PC-3 (cell line): Measurements from ENCODE around the gene HSD17B3. TPM values are rescaled to one million over a fixed set of nuclear protein-coding genes. Genes with fewer than 3 reads are reported as not detected.
A peak's percentile ranks its signal among the peaks of the same experiment; 100 is the strongest.

Experiments used
- ATAC-seq: fragments of 200-7000 bp; cut with Tn5 transposase; 2 replicates; pipeline ENCODE4 v1.9.1; 2020; ENCODE audit warnings: mild to moderate bottlenecking, moderate library complexity
- BruUV-seq: library from RNA; stranded (reverse); fragments of 400-500 nt; replicated peaks from 2 replicates; lab custom pipeline; 2021; lab: Mats Ljungman, UMichigan
- CTCF ChIA-PET: fragments of 300-600 bp; sonication (Branson Sonifier 250); formaldehyde crosslinking; loops from one replicate; lab custom pipeline; 2022; ENCODE audit warnings: antibody characterized with exemption; lab: Charles Lee
- POLR2A ChIA-PET: fragments of 300-600 bp; sonication (Branson Sonifier 250); formaldehyde crosslinking; loops from one replicate; lab custom pipeline; 2022; ENCODE audit warnings: antibody characterized with exemption; ENCODE audit not compliant: unreplicated experiment; lab: Charles Lee
- DNase-seq: peaks from one replicate; pipeline ENCODE4 v3.0.0-alpha.2; 2015
- H2AFZ ChIP-seq: fragments of 300-600 bp; sonication (generic); 2 replicates; pipeline ENCODE4 v1.6.0; 2016; ENCODE audit warnings: antibody characterized with exemption, low read length
- H3F3A ChIP-seq: fragments of 300-600 bp; sonication (generic); one replicate; pipeline ENCODE4 v1.6.0; 2017; ENCODE audit warnings: antibody characterized with exemption, low read length, control low read depth, mild to moderate bottlenecking; ENCODE audit not compliant: unreplicated experiment
- H3K27ac ChIP-seq: fragments of 300-600 bp; sonication (generic); 2 replicates; pipeline ENCODE4 v1.5.1; 2016; ENCODE audit warnings: mild to moderate bottlenecking, low read length
- H3K27me3 ChIP-seq: fragments of 300-600 bp; sonication (generic); 2 replicates; pipeline ENCODE4 v1.6.1; 2016; ENCODE audit warnings: low read length, mixed read lengths
- H3K36me3 ChIP-seq: fragments of 300-600 bp; sonication (generic); 2 replicates; pipeline ENCODE4 v1.6.1; 2016; ENCODE audit warnings: low read depth, mixed run types, low read length, mixed read lengths
- H3K4me1 ChIP-seq: fragments of 300-600 bp; sonication (generic); 2 replicates; pipeline ENCODE4 v1.5.1; 2016; ENCODE audit warnings: low read length; ENCODE audit not compliant: insufficient read depth
- H3K4me2 ChIP-seq: fragments of 300-600 bp; sonication (generic); 2 replicates; pipeline ENCODE4 v1.6.0; 2016; ENCODE audit warnings: low read length
- H3K4me3 ChIP-seq: fragments of 300-600 bp; sonication (generic); 2 replicates; pipeline ENCODE4 v1.5.1; 2016; ENCODE audit warnings: mild to moderate bottlenecking, low read length, mixed read lengths
- H3K79me2 ChIP-seq: fragments of 300-600 bp; sonication (generic); 2 replicates; pipeline ENCODE4 v1.6.1; 2017; ENCODE audit warnings: low read length, mixed read lengths
- H3K9ac ChIP-seq: fragments of 300-600 bp; sonication (generic); 2 replicates; pipeline ENCODE4 v1.6.0; 2016; ENCODE audit warnings: mild to moderate bottlenecking, low read length
- H3K9me2 ChIP-seq: fragments of 300-600 bp; sonication (generic); replicated peaks from 2 replicates; pipeline ENCODE4 v1.6.1; 2016; ENCODE audit warnings: mixed run types, low read length, mixed read lengths
- H3K9me3 ChIP-seq: fragments of 300-600 bp; sonication (generic); 2 replicates; pipeline ENCODE4 v1.6.1; 2016; ENCODE audit warnings: low read length, mixed read lengths
- H4K20me1 ChIP-seq: fragments of 300-600 bp; sonication (generic); 2 replicates; pipeline ENCODE4 v1.6.1; 2016; ENCODE audit warnings: low read length, mixed read lengths
- EZH2 ChIP-seq: fragments of 300-600 bp; sonication (generic); IDR thresholded peaks from one replicate; pipeline ENCODE4 v1.6.1; 2017; ENCODE audit warnings: antibody characterized with exemption, mild to moderate bottlenecking, low read length; ENCODE audit not compliant: unreplicated experiment
- EZH2phosphoT487 ChIP-seq: fragments of 300-600 bp; sonication (generic); IDR thresholded peaks from 2 replicates; pipeline ENCODE4 v1.6.1; 2018; ENCODE audit warnings: mild to moderate bottlenecking, antibody characterized with exemption, low read length, borderline replicate concordance
- intact Hi-C: fragments of 100-400 bp; cut with micrococcal nuclease; formaldehyde crosslinking; loops from 2 replicates; pipeline ENCODE4 v1.9.0; 2023
- total RNA-seq: library from RNA; depleted of rRNA; stranded (reverse); fragments of >200 nt; gene quantifications from 2 replicates; pipeline ENCODE4 v1.2.3, GENCODE V29; 2014
- TF ChIP-seq, protein P1 (sequence below): fragments of 300-600 bp; sonication (generic); conservative IDR thresholded peaks from 2 replicates; pipeline ENCODE4 v1.5.1; 2017; ENCODE audit warnings: antibody characterized with exemption, low read depth, mild to moderate bottlenecking, low read length

HSD17B3 gene
- total RNA-seq, 1 experiment from 2014 or later, result 0.26 TPM

DNA sequence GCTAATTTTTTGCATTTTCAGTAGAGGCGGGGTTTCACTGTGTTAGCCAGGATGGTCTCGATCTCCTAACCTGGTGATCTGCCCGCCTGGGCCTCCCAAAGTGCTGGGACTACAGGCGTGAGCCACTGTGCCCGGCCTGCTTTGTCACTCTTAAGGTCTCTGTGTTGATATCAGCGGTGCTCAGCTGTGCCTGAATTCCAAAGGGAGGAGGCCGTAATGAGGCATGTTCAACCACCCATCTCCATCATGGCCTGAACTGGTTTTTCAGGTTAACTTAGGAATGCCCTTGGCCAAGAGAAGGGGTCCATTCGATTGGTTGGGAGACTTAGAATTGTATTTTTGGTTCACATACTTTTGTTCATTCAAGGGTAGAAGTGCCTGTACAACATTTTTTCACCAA lies 22.0 kb downstream of the HSD17B3 start:
- Histone ChIP-seq H3K79me2 (no peaks in the 10 kb centered on the region), H3K27ac (no peak overlapping the region), H2AFZ (no peak overlapping the region), H3K9ac (no peak overlapping the region), H3K27me3 (no peaks in the 10 kb centered on the region), H3K4me3 (no peak overlapping the region), H4K20me1 (no peaks in the 10 kb centered on the region), H3K4me1 (no peaks in the 10 kb centered on the region), H3K9me2 (no peaks in the 10 kb centered on the region), H3F3A (no peaks in the 10 kb centered on the region), H3K36me3 (no peaks in the 10 kb centered on the region), H3K4me2 (no peak overlapping the region), H3K9me3 (no peaks in the 10 kb centered on the region)
- no TSS peak for BruUV-seq
- intact Hi-C loops, result no loop called here
- DNase-seq (peak; percentile 55), ATAC-seq (no peak)
- CTCF ChIA-PET, result no interaction called here
- POLR2A ChIA-PET, result no interaction called here
- TF ChIP-seq, protein P1, sequence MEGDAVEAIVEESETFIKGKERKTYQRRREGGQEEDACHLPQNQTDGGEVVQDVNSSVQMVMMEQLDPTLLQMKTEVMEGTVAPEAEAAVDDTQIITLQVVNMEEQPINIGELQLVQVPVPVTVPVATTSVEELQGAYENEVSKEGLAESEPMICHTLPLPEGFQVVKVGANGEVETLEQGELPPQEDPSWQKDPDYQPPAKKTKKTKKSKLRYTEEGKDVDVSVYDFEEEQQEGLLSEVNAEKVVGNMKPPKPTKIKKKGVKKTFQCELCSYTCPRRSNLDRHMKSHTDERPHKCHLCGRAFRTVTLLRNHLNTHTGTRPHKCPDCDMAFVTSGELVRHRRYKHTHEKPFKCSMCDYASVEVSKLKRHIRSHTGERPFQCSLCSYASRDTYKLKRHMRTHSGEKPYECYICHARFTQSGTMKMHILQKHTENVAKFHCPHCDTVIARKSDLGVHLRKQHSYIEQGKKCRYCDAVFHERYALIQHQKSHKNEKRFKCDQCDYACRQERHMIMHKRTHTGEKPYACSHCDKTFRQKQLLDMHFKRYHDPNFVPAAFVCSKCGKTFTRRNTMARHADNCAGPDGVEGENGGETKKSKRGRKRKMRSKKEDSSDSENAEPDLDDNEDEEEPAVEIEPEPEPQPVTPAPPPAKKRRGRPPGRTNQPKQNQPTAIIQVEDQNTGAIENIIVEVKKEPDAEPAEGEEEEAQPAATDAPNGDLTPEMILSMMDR, result no peak
- no peak for TF ChIP-seq EZH2phosphoT487
- no peak for TF ChIP-seq EZH2

DNA sequence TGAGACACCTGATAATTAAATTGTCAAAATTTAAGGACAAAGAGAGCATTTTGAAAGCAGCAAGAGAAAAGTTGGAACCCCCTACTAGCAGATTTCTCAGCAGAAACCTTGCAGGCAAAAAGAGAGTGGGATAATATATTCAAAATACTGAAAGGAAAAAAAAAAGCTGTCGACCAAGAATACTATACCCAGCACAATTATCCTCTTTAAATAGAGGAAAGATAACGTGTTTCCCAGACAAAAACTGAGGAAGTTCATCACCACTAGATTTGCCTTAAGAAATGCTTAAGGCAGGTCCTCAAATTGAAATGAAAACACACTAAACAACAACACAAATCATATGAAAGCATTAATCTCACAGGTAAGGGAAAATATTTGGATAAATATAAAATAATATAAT lies 27.0 kb downstream of the HSD17B3 start:
- intact Hi-C loops, result no loop called here
- Histone ChIP-seq H4K20me1 (no peaks in the 10 kb centered on the region), H3K4me3 (no peak overlapping the region), H3K9me3 (0 out of 2 replicates have a peak, but pooled peaks cover 4% of the 10 kb centered on the region), H3K27me3 (no peaks in the 10 kb centered on the region), H3K27ac (no peak overlapping the region), H3K4me2 (no peak overlapping the region), H3K9me2 (no peaks in the 10 kb centered on the region), H3F3A (no peaks in the 10 kb centered on the region), H3K79me2 (no peaks in the 10 kb centered on the region), H2AFZ (no peak overlapping the region), H3K9ac (no peak overlapping the region), H3K36me3 (no peaks in the 10 kb centered on the region), H3K4me1 (no peaks in the 10 kb centered on the region)
- ATAC-seq (no peak), DNase-seq (no peak)
- ChIA-PET CTCF (no interaction called here), POLR2A (no interaction called here)
- no TSS peak for BruUV-seq
- TF ChIP-seq, protein P1, result no peak
- TF ChIP-seq EZH2phosphoT487 (no peak), EZH2 (no peak)

DNA sequence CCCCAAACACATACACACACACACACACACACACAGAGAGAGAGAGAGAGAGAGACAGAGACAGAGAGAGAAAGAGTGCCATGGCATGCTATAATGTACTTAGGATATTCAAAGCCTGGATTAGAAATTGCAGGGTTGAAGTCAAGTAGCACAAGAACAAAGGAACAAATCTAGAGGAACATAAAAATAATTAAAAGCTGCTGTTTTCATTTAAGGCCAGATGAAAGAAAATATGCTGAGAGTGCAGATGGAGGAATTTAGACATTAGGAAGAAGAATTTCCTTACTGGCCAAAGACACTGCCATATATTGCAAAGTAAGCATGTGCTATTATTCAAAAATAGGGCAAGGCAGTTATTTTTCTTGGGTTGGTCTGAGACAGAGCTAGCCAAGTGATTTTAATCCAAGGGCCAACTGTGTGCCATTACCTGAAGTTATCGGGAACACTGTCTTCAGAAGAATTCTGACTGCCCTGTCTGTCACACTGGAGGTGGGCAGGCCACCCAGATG lies 31.7 kb downstream of the HSD17B3 start:
- DNase-seq, result no peak
- H3K27me3 ChIP-seq, result no peaks in the 10 kb centered on the region
- H3K79me2 ChIP-seq, result no peaks in the 10 kb centered on the region
- no peak overlapping the region for H3K4me2 ChIP-seq
- H3K4me3 ChIP-seq, result no peak overlapping the region
- no peaks in the 10 kb centered on the region for H3K9me2 ChIP-seq
- TF ChIP-seq, protein P1, result no peak
- no peak for TF ChIP-seq EZH2phosphoT487
- no peak for TF ChIP-seq EZH2
- no peak overlapping the region for H2AFZ ChIP-seq
- no peak overlapping the region for H3K27ac ChIP-seq
- H3F3A ChIP-seq, result no peaks in the 10 kb centered on the region
- BruUV-seq, result no TSS peak
- H4K20me1 ChIP-seq, result no peaks in the 10 kb centered on the region
- ChIA-PET CTCF (no interaction called here), POLR2A (no interaction called here)
- no peaks in the 10 kb centered on the region for H3K36me3 ChIP-seq
- ATAC-seq, result no peak
- intact Hi-C loops, result no loop called here
- H3K9ac ChIP-seq, result no peak overlapping the region
- 0 out of 2 replicates have a peak, but pooled peaks cover 4% of the 10 kb centered on the region for H3K9me3 ChIP-seq
- H3K4me1 ChIP-seq, result no peaks in the 10 kb centered on the region
